T-helper 2 cell (primary cell): ENCODE measurements around the gene ERGIC1.
A peak's percentile ranks its signal among the peaks of the same experiment; 100 is the strongest.
"Not testable (repeated sequence)": the region's sequence is repeated elsewhere in the genome, so short reads cannot be mapped to it uniquely, and the experiment has no call there.

Source experiments
- DNase-seq, 5 experiments: peaks; one replicate each; pipeline versions ENCODE4 v3.0.0 to v3.0.0-alpha.2; 2012 to 2022
- total RNA-seq, 2 donors: gene quantifications; one replicate each; lab custom pipeline; 2026; lab: John Stamatoyannopoulos, UW

The ERGIC1 gene, protein sequence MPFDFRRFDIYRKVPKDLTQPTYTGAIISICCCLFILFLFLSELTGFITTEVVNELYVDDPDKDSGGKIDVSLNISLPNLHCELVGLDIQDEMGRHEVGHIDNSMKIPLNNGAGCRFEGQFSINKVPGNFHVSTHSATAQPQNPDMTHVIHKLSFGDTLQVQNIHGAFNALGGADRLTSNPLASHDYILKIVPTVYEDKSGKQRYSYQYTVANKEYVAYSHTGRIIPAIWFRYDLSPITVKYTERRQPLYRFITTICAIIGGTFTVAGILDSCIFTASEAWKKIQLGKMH
- total RNA-seq, result 51.8 to 64.9 reads per million in 2 donors

- peak; percentile 49 to 68 (median 62) for DNase-seq
Measured at GRCh38 chr5:172833686-172834414, at the start of gene ERGIC1. Gene ERGIC1 (plus strand): TSS chr5:172834251. CDS start chr5:172834414, 163 bp downstream.

DNA sequence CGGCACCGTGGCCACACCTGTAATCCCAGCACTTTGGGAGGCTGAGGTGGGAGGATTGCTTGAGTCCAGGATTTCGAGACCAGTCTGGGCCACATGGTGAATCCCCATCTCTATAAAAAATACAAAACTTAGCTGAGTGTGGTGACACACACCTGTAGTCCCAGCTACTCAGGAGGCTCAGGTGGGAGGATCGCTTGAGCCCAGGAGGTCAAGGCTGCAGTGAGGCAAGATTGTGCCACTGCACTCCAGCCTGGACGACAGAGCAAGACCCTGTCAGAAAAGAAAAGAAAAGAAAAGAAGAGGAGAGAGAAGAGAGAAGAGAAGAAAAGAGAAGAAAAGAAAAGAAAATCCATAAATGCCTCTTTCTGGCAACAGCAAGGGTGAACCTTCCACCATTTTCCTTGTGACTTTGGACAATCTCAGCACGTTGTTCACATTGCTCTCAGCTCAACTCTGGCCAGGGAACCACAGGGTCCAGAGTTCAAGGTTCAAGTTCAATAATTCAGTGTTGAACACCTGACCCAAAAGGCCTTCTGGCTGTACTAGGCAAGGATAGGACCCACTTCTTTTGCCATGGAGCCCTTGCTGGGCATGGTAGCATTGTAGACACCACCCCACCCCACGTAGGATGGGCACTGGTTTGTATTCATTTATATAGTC, 48.5 kb upstream of the ERGIC1 start:
- DNase-seq, result no peak

DNA sequence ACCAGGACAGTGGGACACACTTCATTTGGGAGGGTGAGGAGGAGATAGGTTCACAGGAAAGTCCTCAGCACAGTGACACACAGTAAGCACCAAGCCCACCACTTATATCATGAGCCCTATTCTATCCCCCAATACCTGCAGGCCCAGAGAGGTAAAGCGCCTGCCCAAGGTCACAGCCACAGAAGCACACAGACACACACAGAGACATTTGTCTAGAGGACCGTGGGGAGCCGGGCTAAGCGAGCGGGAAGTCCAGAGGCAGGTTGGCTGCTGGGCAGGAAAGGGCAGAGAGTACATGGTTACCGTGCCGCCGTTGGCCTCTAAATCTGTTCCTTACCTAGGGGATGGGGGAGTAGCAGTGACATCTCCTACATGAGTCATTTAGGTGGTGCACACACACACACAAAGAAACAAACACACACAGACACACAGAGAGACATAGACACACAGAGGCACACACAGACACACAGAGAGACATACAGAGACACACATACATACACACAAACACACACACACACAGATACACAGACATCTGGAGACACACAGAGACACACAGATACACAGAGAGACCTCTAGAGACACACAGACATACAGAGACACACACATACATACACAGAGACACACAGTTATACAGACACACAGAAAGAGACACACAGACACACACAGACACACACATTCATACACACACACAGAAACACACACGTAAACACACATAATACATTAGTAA, 47.2 kb upstream of the ERGIC1 start:
- no peak for DNase-seq

- DNase-seq, result not testable (repeated sequence)
Measured at GRCh38 chr5:172787538-172787937, 46.5 kb upstream of the ERGIC1 start.

- no peak for DNase-seq
Measured at GRCh38 chr5:172788771-172789686, 45.0 kb upstream of the ERGIC1 start.

- no peak for DNase-seq
Measured at GRCh38 chr5:172789687-172790495, 44.2 kb upstream of the ERGIC1 start.

GRCh38 chr5:172790496-172790889, 43.6 kb upstream of the ERGIC1 start:
- no peak for DNase-seq

- DNase-seq, result no peak
Measured at GRCh38 chr5:172791286-172791685, 42.8 kb upstream of the ERGIC1 start.

GRCh38 chr5:172791726-172792445, 42.2 kb upstream of the ERGIC1 start:
- no peak for DNase-seq

- DNase-seq, result no peak
Measured at GRCh38 chr5:172792701-172793570, 41.1 kb upstream of the ERGIC1 start.

- no peak for DNase-seq
Measured at GRCh38 chr5:172793577-172794488, 40.2 kb upstream of the ERGIC1 start.

- no peak for DNase-seq
Measured at GRCh38 chr5:172795318-172795977, 38.6 kb upstream of the ERGIC1 start.

DNA sequence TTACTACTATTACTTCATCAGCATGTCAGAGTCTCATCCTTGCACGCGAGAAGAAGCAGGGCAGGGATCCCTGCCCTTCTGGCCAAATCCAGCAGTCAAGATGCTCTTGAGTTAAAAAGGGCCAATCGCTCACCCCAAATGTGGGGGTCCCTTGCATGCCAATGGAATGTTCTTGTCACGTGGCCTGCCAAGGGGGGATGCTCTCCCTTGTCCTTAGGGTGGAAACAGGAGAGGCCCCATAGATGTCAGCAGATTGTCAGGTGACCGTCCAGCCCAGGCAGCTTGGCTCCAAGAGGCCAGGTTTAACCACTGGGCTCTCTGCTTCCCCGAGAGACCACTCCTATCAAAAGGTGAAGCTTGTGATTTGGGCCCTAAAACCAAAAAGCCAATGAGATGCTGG, 37.7 kb upstream of the ERGIC1 start:
- DNase-seq, result no peak

DNA sequence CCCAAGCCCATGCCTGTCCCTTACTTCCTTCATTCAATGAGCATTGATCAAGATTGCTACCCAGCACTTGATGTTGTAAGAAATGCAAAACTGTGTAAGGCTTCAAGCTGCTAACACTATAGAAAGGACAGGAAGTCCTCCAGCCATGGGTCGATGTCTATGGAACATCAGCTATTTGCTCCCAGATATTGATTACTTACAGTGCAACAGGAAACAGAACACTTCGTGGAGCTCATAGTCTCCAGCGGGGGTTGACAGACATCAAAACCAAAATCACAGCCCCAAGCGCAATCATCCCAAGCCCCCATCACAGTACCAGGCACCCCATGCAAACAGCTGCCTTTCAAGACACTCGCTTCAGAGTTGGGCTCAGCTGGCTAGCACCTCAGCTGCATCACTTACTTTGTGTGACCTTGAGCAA, 36.3 kb upstream of the ERGIC1 start:
- DNase-seq, result no peak

- no peak for DNase-seq
Measured at GRCh38 chr5:172798422-172799215, 35.4 kb upstream of the ERGIC1 start.

DNA sequence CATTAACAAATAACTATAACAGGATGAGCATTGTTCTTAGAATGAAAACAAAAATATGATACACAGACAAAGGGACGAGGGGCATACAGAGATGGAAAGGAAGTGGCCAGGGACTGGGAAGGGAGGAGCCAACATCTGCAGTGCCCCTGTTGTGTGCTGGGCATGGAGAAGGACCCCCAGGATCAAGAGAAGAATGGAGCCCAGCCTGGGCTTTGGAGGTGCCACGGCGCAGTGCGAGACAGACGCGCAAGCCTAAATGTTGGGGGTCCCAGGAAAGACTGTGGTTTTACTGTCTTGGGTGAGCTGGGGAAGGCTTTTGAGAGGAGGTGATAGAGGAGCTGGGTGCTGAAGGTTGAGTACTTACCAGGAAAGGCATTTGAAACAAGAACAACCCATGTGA, 34.6 kb upstream of the ERGIC1 start:
- no peak for DNase-seq
